Renal cortex interstitium (tissue), 11 donors: ENCODE data around the gene CCNQ. TPM values are rescaled to one million over a fixed set of nuclear protein-coding genes. Genes with fewer than 3 reads are reported as not detected.

Source experiments
- DNase-seq, 11 donors: peaks; one replicate each; pipeline ENCODE4 v3.0.0-alpha.2; 2013; ENCODE audit warnings: low read depth in 9 of 11, low spot score in 4 of 11; ENCODE audit errors: extremely low read depth in 1 of 11
- polyA plus RNA-seq, 3 donors: library from polyadenylated mRNA; unstranded; fragments of 120-200 nt; gene quantifications; one replicate each; pipeline ENCODE4 v1.2.1, GENCODE V29; 2013; ENCODE audit not compliant: insufficient read length in 3 of 3

CCNQ gene
- polyA plus RNA-seq, 3 donors: 15.6 to 19.5 (median 17.0) TPM

- no peak for DNase-seq
These were observed 41.2 kb upstream of the CCNQ start for GRCh38 chrX:153640045-153640686.

DNA sequence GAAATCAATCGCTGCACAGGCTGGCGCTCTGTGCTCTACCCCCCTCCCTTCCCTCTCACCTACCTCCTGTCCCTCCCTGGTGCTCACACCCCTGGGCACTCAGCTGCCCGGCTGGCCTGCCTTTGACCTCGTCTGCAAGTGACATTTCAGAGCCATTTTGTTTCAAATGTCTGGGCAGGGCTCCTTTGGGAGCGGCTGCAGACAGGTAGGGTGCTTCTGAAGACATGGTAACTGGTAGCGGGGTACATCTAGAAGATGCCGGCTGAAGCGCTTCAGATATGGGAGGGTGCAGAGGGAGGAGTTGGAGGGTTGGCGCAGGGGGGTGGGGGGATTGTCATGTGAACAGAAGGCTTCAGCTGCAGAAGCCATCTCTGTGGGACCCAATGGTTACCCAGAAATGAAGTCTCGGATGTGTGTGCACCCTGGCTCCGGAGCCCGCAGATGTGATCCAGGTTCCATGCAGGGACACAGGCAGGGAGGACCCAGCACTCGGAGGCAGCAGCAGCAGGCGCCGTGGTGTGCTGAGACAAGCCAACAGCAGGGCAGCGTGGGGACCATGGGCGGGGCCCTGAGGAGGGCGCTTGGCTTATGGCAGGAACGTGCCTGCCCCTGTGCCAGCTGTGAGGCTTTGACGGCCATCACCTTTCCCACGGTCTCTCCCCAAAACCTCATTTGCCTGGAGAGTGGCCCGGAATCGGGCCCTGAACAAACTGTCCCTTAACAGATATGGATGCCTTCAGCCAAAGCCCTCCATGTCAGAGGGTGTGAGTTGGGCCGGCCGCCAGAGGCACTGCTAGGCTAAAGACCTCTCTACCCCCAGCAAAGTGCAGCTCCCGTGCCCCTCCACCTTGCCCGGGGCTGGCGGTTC, 40.5 kb upstream of the CCNQ start:
- no peak for DNase-seq

- no peak for DNase-seq
These were observed 39.7 kb upstream of the CCNQ start for GRCh38 chrX:153638436-153639176.

- no peak for DNase-seq
These were observed 39.1 kb upstream of the CCNQ start for GRCh38 chrX:153638041-153638371.

DNA sequence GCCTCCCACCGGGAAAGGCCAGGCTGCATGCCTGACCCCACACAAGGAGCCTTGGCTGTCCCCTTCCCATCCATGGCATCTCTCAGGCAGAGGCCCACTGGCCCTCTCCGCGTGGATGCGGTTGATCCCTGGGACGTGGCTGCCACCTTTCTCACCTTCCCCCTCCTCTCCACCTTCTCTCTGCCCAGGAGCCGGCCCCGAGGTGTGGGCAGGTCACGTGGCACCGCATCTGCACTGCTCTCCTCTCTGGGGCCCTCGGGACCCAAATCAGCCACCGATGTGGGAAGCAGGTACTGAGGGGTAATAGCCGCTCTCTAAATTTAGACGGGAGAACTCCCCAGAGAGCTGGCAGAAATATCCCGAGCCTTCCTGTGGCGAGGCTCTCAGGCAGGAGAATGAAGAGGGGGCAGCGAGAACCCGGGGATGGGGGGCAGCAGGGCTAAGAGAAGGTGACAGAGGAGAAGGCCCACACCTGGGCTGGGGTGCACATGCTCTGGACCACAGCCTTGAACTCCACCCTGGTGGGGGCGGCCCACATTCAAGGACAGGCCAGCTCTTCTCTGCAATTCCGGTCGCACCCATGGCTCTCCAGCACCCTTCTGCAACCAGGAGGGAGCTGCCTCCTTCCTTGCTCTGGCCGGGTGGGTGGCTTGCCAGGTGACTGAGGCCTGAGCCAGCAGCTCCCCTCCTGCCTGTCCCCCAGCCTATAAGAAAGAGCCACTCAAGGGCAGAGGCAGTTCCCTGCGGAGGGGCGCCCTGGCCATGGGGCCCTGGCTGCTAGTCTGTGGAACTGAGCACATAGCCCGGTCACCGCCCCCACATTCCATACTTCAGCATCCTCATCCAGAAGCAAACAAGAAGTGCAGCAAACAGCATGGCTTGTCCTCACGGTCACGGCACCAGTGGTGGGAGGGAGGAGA, 38.4 kb upstream of the CCNQ start:
- no peak for DNase-seq

DNA sequence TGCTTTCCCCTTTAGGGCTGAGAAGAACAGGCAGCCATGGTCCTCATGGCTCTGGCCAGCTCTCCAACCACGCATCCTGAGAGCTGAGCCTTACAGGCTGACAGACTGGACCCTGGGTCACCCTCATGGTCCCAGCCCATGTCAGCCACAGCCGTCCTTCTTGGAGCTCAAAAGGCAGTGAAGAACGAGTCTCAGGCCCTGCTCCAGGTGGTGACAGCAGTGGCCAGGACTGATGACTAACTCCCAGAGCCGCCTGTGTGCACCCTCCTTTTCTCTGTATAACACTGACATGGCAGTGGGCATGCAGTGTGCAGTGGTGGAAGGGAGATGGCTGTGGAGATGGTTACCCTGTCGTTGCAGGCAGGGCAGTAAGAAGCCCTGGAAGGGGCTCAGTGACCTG, 37.8 kb upstream of the CCNQ start:
- DNase-seq: no peak

DNA sequence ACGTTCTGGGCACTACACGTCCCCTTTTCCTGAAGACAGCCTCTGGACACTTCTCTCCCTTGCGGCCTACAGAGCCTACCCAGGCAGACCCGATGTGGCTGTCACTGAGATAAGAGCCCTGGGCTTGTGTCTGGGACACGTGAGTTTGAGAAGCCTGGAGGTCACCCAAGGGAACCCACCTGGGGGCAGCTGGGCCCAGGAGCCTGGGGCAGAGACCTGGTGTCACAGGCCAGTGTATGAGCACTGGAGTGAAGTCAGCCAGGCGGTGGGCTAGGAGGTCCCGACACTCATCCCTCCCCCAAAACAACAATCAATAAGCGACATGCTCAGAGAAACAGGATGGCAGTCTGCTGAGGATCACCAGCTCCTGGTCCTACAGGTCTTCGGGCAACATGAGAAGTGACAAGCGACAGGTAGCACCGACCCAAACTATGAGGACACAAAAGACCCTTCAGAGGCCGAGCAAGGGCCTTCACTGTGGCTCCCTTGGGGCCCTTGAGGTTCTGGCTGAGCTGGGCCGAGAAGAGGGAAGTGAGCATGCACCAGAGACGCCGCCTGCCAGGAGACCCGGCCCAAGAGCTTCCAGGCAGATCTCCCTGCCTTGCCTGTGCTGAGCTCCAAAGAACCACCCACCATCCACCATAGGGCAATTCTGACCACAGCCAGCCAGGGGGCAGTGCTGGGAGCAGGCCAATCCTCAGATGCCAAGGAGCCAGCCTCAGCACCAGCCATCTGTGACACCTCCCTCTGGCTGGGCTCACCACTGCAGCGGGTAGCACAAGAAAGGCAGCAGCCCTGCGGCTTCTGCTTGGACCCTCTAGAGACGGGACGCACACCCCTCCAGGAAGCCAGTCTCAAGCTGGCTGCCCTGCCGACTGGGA, 37.1 kb upstream of the CCNQ start:
- DNase-seq: no peak

DNA sequence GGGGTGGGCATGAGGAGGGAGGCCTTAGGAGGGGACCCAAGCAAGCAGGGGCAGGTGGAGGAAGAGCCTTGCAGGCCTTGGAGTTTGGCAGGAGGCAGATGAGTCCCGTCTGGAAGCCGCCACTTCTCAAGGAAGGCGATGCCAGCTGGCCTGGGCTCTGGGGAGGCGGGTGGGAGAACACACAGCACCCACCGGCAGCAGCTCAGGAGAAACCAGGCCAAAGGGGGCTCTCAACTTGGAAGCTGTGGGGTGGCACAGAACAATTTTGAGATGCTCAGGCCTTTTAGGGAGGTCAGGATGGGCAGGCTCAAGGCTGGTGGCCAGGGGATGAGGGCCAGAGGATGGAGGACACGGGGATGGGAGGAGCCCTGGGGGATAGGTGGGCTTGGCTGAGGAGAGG, 36.4 kb upstream of the CCNQ start:
- no peak for DNase-seq

- DNase-seq: no peak
These were observed 35.9 kb upstream of the CCNQ start for GRCh38 chrX:153634832-153635231.

- no peak for DNase-seq
These were observed 35.3 kb upstream of the CCNQ start for GRCh38 chrX:153634236-153634635.

DNA sequence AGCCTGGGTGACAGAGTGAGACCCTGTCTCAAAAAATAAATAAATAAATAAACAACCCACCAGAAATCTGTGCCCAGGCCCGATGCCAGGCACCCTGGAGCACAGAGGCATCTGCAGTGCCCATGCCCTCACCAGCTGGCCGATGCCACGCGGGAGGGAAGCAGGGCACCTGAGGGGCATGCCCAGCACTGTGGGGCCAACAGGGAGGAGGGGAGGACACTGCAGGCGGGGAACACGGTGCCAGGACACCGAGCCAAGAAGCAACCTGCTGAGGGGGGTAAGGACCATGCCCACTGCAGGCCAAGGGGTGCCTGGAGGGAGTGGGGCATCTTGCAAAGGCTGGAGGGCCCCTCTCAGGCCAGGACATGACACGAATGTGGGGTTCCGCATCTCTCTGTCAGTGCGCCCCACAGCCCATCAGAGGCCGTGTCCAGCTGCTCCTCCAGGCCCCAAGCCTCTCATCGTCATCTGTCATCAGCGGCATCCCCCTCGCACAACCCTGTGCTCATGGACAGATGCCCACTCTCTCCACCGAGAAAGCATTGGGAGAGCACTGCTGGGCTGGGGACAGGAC, 34.8 kb upstream of the CCNQ start:
- no peak for DNase-seq

DNA sequence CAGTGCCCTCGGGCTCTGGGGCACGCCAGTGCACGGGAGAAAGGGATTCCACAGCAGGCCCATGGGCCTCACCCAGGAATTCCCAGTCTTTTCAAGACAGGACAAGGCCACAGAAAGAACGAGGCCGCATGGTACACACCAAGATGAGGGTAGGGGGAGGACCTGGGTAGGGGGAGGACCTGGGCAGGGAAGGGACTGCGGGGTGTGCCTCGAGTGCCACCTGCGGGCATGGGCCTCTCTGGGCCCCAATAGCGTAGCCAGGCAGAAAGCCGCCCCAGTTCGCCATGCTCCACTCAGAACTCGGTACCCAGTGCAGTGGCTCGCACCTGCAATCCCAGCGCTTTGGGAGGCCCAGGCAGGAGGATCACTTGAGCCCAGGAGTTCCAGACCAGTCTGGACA, 34.1 kb upstream of the CCNQ start:
- no peak for DNase-seq

DNA sequence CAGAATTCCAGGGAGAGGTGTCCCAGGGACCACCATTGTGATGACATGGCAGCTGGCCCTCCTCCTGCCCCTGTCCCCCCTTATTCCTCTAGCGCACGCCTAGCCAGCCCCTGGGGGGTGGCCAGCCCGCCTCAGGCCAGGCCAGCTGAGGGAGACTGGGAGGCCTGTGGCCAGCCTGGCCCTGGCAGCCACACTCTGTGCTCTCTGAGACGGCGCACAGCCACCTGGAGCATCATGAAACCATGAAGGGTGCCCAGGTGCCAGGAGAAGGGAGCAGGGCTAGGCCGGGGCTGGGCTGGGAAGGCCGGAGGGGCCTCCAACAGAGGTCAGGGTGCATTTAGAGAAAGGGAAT, 33.6 kb upstream of the CCNQ start:
- no peak for DNase-seq

- no peak for DNase-seq
These were observed 33.1 kb upstream of the CCNQ start for GRCh38 chrX:153631907-153632594.

DNA sequence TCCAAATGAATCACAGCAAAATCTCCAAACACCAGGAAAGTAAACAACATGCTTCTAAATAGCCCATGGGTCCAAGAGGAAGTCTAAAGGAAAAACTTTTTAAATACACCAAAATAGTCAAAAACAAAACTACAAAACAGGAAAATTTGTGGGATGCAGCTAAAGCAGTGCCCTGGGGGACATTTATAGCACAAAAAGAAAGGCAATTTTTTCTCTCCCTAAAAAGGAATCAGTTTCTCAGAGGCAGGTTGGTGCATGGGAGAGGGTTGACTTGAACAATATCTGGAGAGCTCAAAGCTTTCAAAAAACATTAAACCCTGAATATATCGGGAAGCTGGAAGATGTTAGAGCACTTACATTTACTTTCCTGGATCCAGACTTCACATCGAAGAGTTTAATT, 32.4 kb upstream of the CCNQ start:
- no peak for DNase-seq

DNA sequence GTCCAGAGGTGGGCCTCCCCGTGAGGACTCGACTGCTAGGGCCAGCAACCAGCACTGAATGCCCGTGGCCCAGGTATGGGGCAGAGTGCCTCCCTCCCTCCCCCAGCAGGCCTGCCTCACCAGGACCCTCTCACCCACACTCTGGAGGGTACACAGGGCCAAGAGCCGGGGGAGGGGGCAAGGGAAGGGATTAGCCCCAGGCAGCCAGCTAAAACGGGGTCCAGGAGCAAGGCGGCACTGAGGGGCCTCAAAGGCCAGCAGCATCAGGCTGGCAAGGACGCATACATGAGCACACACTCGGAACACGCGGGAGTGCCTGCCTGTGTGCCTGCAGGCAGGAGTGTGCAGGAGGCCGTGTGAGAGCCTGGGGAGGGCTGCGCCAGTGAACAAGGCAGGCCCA, 29.7 kb upstream of the CCNQ start:
- no peak for DNase-seq

DNA sequence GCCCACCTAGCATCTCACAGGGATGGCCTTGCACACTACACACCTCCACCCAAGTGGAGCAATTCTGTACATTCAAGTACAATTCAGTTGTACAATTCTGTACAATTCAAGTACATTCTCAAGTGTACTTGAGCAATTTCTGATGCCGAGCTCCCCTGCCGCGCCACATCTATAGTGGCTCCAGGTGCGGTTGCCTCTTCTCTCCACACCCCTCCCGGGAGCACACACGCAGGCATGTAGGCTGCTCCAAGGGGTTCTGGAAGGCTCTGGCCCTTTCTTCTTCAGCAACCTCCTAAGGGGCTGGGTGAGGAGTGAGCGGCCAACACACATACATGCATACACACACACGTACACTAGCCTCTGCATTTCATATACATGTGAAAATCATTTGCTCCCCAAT, 29.2 kb upstream of the CCNQ start:
- no peak for DNase-seq
